Hepatocyte (in vitro differentiated cells): Measurements from ENCODE around the gene CELF3. TPM values are rescaled to one million over a fixed set of nuclear protein-coding genes. Genes with fewer than 3 reads are reported as not detected.

Experiments
- DNase-seq: peaks from one replicate; pipeline ENCODE4 v3.0.0-alpha.2; 2016; ENCODE audit warnings: low spot score
- H2AFZ ChIP-seq: fragments of 200-600 bp; sonication (generic); 2 replicates; pipeline ENCODE4 v1.6.0; 2016; ENCODE audit warnings: antibody characterized with exemption, mild to moderate bottlenecking
- H3K27ac ChIP-seq: fragments of 200-600 bp; sonication (generic); 2 replicates; pipeline ENCODE4 v1.5.1; 2016; ENCODE audit warnings: mild to moderate bottlenecking
- H3K27me3 ChIP-seq: fragments of 200-600 bp; sonication (generic); 2 replicates; pipeline ENCODE4 v1.6.1; 2016
- H3K36me3 ChIP-seq: fragments of 200-600 bp; sonication (generic); replicated peaks from 2 replicates; pipeline ENCODE4 v1.5.1; 2016; ENCODE audit warnings: low read depth; ENCODE audit not compliant: insufficient read depth
- H3K4me1 ChIP-seq: fragments of 200-600 bp; sonication (generic); 2 replicates; pipeline ENCODE4 v1.5.1; 2016; ENCODE audit warnings: mild to moderate bottlenecking, moderate library complexity; ENCODE audit not compliant: insufficient read depth
- H3K4me2 ChIP-seq: fragments of 200-600 bp; sonication (generic); 2 replicates; pipeline ENCODE4 v1.6.0; 2016
- H3K4me3 ChIP-seq: fragments of 200-600 bp; sonication (generic); 2 replicates; pipeline ENCODE4 v1.5.1; 2016; ENCODE audit warnings: mild to moderate bottlenecking
- H3K79me2 ChIP-seq: fragments of 200-600 bp; sonication (generic); 2 replicates; pipeline ENCODE4 v1.6.0; 2017; ENCODE audit warnings: mild to moderate bottlenecking
- H3K9me2 ChIP-seq: fragments of 200-600 bp; sonication (generic); replicated peaks from 2 replicates; pipeline ENCODE4 v1.6.0; 2017; ENCODE audit warnings: mild to moderate bottlenecking; ENCODE audit not compliant: insufficient read depth
- H3K9me3 ChIP-seq: fragments of 200-600 bp; sonication (generic); 2 replicates; pipeline ENCODE4 v1.5.1; 2016; ENCODE audit warnings: low read depth, mild to moderate bottlenecking
- H4K20me1 ChIP-seq: fragments of 200-600 bp; sonication (generic); 2 replicates; pipeline ENCODE4 v1.6.0; 2016; ENCODE audit warnings: mild to moderate bottlenecking; ENCODE audit not compliant: insufficient read depth, poor library complexity, severe bottlenecking
- EZH2 ChIP-seq: fragments of 200-600 bp; sonication (generic); IDR thresholded peaks from 2 replicates; pipeline ENCODE4 v1.6.1; 2016; ENCODE audit warnings: antibody characterized with exemption, mild to moderate bottlenecking, borderline replicate concordance
- EZH2phosphoT487 ChIP-seq: fragments of 200-600 bp; sonication (generic); IDR thresholded peaks from one replicate; pipeline ENCODE4 v1.6.1; 2018; ENCODE audit warnings: antibody characterized with exemption, mild to moderate bottlenecking, low read depth, moderate library complexity; ENCODE audit not compliant: unreplicated experiment, severe bottlenecking
- WGBS: methylation state at CpG from one replicate; pipeline ENCODE4 v1.1.6; 2016; ENCODE audit warnings: low lambda C conversion rate; ENCODE audit errors: missing lambda C conversion rate; 5-methylcytosine and 5-hydroxymethylcytosine counted together
- polyA plus RNA-seq: library from polyadenylated mRNA; unstranded; fragments of >200 nt; fragmentation: Nextera tagmentation; extraction: Ambion mirVana; gene quantifications from 2 replicates; pipeline ENCODE4 v1.2.1, GENCODE V29; 2016
- total RNA-seq: library from RNA; depleted of rRNA; stranded (reverse); fragments of >200 nt; gene quantifications from 2 replicates; pipeline ENCODE4 v1.2.3, GENCODE V29; 2014
- TF ChIP-seq, protein P1 (sequence below): fragments of 200-600 bp; sonication (generic); IDR thresholded peaks from 2 replicates; pipeline ENCODE4 v1.5.1; 2016; ENCODE audit warnings: antibody characterized with exemption, mild to moderate bottlenecking; ENCODE audit not compliant: poor library complexity

CELF3 gene
- total and polyA plus RNA-seq, 2 experiments from 2014 or later = 1.1 to 2.1 TPM

DNA sequence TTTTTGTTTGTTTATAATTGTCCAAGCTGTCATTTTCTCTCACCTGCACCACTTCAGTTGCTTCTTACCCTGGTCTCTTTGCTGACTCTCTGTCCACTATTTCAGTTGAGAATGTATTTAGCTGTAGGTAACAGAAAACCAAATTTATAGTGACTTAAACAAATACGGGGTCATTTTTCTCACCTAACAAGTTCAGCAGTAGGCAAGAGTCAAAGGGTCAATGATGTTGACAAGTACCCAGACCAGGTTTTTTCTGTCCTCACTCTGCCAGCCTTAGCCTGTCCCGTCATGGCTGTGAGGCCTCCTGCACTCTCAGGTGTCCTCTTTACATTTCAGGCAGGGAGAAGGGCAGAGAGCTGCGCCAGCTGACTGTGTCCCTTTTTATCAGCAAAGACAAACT, 16.5 kb upstream of the CELF3 start:
- Histone ChIP-seq H3K27ac (no peak overlapping the region), H3K27me3 (no peaks in the 10 kb centered on the region), H3K9me2 (no peaks in the 10 kb centered on the region), H3K9me3 (no peaks in the 10 kb centered on the region), H3K4me3 (no peak overlapping the region), H4K20me1 (no peaks in the 10 kb centered on the region), H2AFZ (no peak overlapping the region), H3K4me2 (no peak overlapping the region), H3K36me3 (no peaks in the 10 kb centered on the region), H3K79me2 (no peaks in the 10 kb centered on the region), H3K4me1 (no peaks in the 10 kb centered on the region)
- no peak for DNase-seq
- TF ChIP-seq, protein P1, sequence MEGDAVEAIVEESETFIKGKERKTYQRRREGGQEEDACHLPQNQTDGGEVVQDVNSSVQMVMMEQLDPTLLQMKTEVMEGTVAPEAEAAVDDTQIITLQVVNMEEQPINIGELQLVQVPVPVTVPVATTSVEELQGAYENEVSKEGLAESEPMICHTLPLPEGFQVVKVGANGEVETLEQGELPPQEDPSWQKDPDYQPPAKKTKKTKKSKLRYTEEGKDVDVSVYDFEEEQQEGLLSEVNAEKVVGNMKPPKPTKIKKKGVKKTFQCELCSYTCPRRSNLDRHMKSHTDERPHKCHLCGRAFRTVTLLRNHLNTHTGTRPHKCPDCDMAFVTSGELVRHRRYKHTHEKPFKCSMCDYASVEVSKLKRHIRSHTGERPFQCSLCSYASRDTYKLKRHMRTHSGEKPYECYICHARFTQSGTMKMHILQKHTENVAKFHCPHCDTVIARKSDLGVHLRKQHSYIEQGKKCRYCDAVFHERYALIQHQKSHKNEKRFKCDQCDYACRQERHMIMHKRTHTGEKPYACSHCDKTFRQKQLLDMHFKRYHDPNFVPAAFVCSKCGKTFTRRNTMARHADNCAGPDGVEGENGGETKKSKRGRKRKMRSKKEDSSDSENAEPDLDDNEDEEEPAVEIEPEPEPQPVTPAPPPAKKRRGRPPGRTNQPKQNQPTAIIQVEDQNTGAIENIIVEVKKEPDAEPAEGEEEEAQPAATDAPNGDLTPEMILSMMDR = no peak
- TF ChIP-seq EZH2phosphoT487 (no peak), EZH2 (no peak)
- WGBS = 83% methylated on average over 3 of the region's 3 CpGs

DNA sequence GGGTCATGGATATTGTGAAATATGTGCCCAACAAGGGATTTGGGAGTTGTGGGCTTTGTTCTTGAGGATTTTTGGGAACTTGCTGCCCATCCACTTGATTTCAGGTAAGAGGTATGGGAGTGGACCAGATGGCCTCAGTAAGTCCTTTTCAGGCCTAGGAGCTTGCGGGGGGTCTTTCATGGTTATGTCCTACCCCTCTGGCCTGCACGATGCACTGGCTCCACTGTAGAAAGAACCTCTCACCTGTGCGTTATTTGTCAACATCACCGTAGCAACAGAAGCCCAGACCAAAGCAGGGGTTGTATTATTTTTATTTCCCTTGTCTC, 13.3 kb upstream of the CELF3 start:
- 91% methylated on average over 4 of the region's 4 CpGs for WGBS
- H3K4me2 ChIP-seq = no peak overlapping the region
- no peak for DNase-seq
- no peak overlapping the region for H2AFZ ChIP-seq
- no peaks in the 10 kb centered on the region for H3K9me2 ChIP-seq
- H3K27me3 ChIP-seq = no peaks in the 10 kb centered on the region
- no peaks in the 10 kb centered on the region for H4K20me1 ChIP-seq
- no peak for TF ChIP-seq EZH2
- TF ChIP-seq, protein P1 = no peak
- no peak for TF ChIP-seq EZH2phosphoT487
- H3K4me3 ChIP-seq = no peak overlapping the region
- H3K36me3 ChIP-seq = no peaks in the 10 kb centered on the region
- H3K27ac ChIP-seq = no peak overlapping the region
- H3K9me3 ChIP-seq = no peaks in the 10 kb centered on the region
- H3K79me2 ChIP-seq = no peaks in the 10 kb centered on the region
- no peaks in the 10 kb centered on the region for H3K4me1 ChIP-seq

DNA sequence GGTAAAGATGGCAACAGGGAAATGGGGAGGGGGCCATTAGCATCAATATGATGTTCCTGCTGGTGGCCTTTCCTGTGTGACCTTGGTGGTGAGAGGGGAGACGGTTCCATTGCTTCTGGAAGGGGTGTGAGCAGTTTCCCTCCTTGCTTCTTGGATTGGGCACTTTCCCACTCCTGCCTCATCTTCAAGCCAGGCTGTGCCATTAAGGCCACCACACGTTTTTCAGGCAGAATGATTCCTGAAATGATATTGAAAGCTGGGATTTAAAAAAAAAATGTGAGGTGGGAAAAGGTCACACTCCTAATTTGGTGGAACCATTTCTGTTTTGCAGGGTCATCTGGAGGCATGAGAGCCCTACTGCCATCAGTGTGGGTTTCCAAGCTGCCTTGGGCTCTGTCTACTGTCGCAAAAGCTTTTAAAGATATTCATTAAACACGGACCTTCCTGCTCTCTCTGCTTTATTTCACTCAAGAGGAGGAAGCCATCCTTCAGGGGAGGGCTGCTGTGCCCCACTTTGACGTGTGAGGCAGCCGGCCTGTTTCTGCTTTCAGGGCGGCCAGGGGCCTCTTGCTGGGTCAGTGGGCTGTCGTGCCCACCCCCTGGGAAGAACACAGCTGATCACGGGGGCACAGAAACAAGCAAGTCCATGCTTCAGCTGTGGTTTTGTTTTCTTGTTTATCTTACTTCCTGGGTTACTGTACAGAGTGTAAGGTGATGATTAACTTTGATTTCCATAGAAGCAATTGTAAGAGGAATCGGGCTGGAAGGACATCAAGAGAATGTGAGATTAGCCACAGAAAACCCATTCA, 12.8 kb upstream of the CELF3 start:
- Histone ChIP-seq H3K4me2 (no peak overlapping the region), H3K36me3 (no peaks in the 10 kb centered on the region), H3K27me3 (no peaks in the 10 kb centered on the region), H2AFZ (no peak overlapping the region), H3K27ac (no peak overlapping the region), H3K4me1 (no peaks in the 10 kb centered on the region), H3K79me2 (no peaks in the 10 kb centered on the region), H4K20me1 (no peaks in the 10 kb centered on the region), H3K9me2 (no peaks in the 10 kb centered on the region), H3K9me3 (no peaks in the 10 kb centered on the region), H3K4me3 (no peak overlapping the region)
- 53% methylated on average over 10 of the region's 10 CpGs for WGBS
- no peak for DNase-seq
- TF ChIP-seq, protein P1 = no peak
- TF ChIP-seq EZH2 = no peak
- TF ChIP-seq EZH2phosphoT487 = no peak
